Measurements from ENCODE around the gene ASB15. TPM values are rescaled to one million over a fixed set of nuclear protein-coding genes. Genes with fewer than 3 reads are reported as not detected.
A peak's percentile ranks its signal among the peaks of the same experiment; 100 is the strongest.

Gene ASB15
- total RNA-seq, 1 donor from 2014 or later: not detected

DNA sequence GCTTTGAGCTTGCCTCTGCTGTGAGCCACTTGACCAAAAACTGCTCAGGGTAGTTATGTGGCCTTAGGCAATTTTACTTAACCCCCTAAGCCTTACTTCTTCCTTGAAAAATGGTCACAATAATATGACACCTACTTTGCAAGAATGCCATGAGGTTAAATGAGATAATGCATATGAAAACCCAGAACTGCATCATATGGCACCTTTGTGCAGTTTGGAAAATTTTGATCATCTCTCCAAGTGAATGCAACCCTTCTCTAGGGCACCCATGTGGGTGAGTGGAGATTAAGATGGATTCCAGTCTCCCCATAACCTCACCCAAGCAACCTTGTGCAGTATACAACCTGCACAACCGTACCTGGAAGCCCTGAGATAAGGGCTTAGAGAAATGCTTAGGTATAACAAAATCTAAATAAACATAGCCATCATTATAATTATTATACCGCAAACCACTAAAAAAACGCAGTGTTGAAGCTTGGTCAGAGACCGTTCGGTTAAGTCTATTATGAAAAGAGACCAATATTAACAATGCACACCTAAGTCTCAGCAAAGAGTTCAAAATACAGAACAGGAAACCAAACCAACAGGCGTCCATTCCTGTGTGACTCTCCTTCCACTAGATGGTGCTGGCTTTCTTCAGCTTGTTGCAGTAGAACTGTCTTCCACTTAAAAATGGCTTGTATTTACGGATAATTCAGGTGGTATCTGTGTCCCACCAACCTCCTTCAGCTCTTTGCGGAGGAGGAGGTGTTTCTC, 21.0 kb upstream of the ASB15 start:
- DNase-seq (ENCODE audit: low read depth): no peak
- H3K36me3 ChIP-seq (ENCODE audit: control insufficient read depth, insufficient read depth, low read length): no peaks in the 10 kb centered on the region
- no peaks in the 10 kb centered on the region for H3K27me3 ChIP-seq (ENCODE audit: control insufficient read depth, insufficient read depth, low read length)
- H3K4me3 ChIP-seq (ENCODE audit: low read depth, low read length): no peak overlapping the region
- TF ChIP-seq, protein P1, sequence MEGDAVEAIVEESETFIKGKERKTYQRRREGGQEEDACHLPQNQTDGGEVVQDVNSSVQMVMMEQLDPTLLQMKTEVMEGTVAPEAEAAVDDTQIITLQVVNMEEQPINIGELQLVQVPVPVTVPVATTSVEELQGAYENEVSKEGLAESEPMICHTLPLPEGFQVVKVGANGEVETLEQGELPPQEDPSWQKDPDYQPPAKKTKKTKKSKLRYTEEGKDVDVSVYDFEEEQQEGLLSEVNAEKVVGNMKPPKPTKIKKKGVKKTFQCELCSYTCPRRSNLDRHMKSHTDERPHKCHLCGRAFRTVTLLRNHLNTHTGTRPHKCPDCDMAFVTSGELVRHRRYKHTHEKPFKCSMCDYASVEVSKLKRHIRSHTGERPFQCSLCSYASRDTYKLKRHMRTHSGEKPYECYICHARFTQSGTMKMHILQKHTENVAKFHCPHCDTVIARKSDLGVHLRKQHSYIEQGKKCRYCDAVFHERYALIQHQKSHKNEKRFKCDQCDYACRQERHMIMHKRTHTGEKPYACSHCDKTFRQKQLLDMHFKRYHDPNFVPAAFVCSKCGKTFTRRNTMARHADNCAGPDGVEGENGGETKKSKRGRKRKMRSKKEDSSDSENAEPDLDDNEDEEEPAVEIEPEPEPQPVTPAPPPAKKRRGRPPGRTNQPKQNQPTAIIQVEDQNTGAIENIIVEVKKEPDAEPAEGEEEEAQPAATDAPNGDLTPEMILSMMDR (IDR thresholded peaks at IDR 0.05; ENCODE audit: insufficient read depth, low read length, poor library complexity, severe bottlenecking): peak; percentile 80

DNA sequence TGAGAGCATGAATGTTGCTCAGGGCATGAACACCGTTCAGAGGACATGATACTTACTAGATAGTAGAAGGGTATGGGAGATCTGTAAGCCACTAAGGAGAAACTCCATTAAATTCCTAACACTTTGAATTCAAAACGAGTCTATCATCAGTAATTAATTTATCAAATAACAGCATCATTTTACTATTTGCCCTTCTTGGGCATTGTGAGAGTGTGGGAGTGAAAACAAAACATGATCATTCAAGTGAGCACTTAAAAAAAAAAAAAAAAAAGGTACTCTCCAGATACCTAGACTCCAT, 20.5 kb upstream of the ASB15 start:
- DNase-seq (ENCODE audit: low read depth): no peak
- H3K4me3 ChIP-seq (ENCODE audit: low read depth, low read length): no peak overlapping the region
- TF ChIP-seq, protein P1 (IDR thresholded peaks at IDR 0.05; ENCODE audit: insufficient read depth, low read length, poor library complexity, severe bottlenecking): no peak
- H3K36me3 ChIP-seq (ENCODE audit: control insufficient read depth, insufficient read depth, low read length): no peaks in the 10 kb centered on the region
- no peaks in the 10 kb centered on the region for H3K27me3 ChIP-seq (ENCODE audit: control insufficient read depth, insufficient read depth, low read length)

DNA sequence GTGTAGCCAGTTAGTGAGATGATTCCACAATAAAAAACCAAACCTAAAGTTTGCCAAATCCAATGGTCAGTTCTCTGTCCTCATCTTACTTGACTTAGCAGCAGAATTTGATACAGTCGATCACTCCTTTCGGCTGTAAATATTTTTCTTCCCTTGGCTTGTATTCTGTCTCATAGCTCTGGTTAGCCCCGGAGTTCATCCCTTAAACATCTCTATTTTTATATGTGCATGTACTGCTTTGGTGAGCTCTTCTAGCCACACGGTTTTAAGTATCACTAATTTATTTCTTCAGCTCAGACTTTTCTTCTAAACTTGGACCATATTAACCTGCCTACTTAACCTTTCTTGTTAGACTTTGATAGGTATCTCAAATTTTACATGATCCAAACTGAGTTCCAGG, 17.8 kb upstream of the ASB15 start:
- no peak overlapping the region for H3K4me3 ChIP-seq (ENCODE audit: low read depth, low read length)
- DNase-seq (ENCODE audit: low read depth): no peak
- TF ChIP-seq, protein P1 (IDR thresholded peaks at IDR 0.05; ENCODE audit: insufficient read depth, low read length, poor library complexity, severe bottlenecking): no peak
- H3K27me3 ChIP-seq (ENCODE audit: control insufficient read depth, insufficient read depth, low read length): no peaks in the 10 kb centered on the region
- H3K36me3 ChIP-seq (ENCODE audit: control insufficient read depth, insufficient read depth, low read length): no peaks in the 10 kb centered on the region

DNA sequence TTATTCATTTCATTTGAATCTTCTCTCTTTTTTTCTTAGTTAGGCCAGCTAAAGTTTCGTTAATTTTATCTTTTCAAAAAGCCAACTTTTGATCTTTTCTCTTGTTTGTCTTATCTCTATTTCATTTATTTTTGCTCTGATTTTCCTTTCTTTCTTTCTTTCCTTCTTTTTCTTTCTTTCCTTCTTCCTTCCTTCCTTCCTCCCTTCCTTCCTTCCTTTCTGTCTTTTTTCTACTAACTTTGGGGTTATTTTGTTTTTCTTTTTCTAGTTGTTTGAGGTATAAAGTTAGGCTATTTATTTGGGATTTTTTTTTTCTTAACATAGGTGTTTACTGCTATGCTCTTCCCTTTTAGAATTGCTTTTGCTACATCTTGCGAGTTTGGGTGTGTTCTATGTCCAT, 13.2 kb upstream of the ASB15 start:
- TF ChIP-seq, protein P1 (IDR thresholded peaks at IDR 0.05; ENCODE audit: insufficient read depth, low read length, poor library complexity, severe bottlenecking): no peak
- no peak overlapping the region for H3K4me3 ChIP-seq (ENCODE audit: low read depth, low read length)

DNA sequence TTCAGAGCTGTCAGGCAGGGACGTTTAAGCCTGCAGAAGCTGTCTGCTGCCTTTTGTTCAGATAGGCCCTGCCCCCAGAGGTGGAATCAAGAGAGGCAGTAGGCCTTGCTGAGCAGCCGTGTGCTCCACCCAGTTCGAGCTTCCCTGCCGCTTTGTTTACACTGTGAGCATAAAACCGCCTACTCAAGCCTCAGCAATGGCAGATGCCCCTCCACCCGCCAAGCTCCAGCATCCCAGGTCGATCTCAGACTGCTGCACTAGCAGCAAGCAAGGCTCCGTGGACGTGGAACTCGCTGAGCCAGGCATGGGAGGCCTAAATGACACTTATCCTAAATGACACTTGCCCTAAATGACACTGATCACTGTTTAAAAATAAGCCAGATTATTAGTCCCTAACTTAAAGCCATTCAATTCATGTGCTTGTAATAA, 6.8 kb upstream of the ASB15 start:
- H3K36me3 ChIP-seq (ENCODE audit: control insufficient read depth, insufficient read depth, low read length): no peaks in the 10 kb centered on the region
- no peak overlapping the region for H3K4me3 ChIP-seq (ENCODE audit: low read depth, low read length)
- TF ChIP-seq, protein P1 (IDR thresholded peaks at IDR 0.05; ENCODE audit: insufficient read depth, low read length, poor library complexity, severe bottlenecking): no peak
- no peaks in the 10 kb centered on the region for H3K27me3 ChIP-seq (ENCODE audit: control insufficient read depth, insufficient read depth, low read length)
- no peak for DNase-seq (ENCODE audit: low read depth)

More for the DNA sequence above, 13.2 kb upstream of the ASB15 start:
- DNase-seq (ENCODE audit: low read depth): no peak
- H3K27me3 ChIP-seq (ENCODE audit: control insufficient read depth, insufficient read depth, low read length): no peaks in the 10 kb centered on the region
- no peaks in the 10 kb centered on the region for H3K36me3 ChIP-seq (ENCODE audit: control insufficient read depth, insufficient read depth, low read length)

DNA sequence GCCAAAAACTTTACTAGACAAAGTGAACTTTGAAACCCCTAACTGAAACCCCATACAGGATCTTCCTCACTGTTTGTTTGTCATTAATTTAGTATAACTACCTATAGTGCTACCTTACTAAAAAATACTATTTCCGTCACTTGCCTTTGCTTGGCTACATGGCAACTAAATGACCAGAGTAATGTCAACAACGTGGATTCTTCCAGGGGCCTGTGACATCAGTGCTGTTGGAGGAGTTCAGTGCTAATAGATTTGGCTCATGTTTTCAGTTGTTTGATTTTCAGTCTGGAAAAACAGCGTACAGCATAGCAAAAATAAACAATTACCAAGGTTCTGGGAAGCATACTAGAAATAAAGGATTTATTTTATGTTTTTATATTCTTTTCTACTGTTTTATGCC, 3.0 kb upstream of the ASB15 start:
- H3K27me3 ChIP-seq (ENCODE audit: control insufficient read depth, insufficient read depth, low read length): no peaks in the 10 kb centered on the region
- no peaks in the 10 kb centered on the region for H3K36me3 ChIP-seq (ENCODE audit: control insufficient read depth, insufficient read depth, low read length)
- H3K4me3 ChIP-seq (ENCODE audit: low read depth, low read length): no peak overlapping the region
- TF ChIP-seq, protein P1 (IDR thresholded peaks at IDR 0.05; ENCODE audit: insufficient read depth, low read length, poor library complexity, severe bottlenecking): no peak
- DNase-seq (ENCODE audit: low read depth): no peak

Data from kidney epithelial cell (primary cell).